Measurements from ENCODE around the gene CTAG1B.
A peak's percentile ranks its signal among the peaks of the same experiment; 100 is the strongest.
"Not testable (repeated sequence)": the region's sequence is repeated elsewhere in the genome, so short reads cannot be mapped to it uniquely, and the experiment has no call there.

The CTAG1B gene

DNA sequence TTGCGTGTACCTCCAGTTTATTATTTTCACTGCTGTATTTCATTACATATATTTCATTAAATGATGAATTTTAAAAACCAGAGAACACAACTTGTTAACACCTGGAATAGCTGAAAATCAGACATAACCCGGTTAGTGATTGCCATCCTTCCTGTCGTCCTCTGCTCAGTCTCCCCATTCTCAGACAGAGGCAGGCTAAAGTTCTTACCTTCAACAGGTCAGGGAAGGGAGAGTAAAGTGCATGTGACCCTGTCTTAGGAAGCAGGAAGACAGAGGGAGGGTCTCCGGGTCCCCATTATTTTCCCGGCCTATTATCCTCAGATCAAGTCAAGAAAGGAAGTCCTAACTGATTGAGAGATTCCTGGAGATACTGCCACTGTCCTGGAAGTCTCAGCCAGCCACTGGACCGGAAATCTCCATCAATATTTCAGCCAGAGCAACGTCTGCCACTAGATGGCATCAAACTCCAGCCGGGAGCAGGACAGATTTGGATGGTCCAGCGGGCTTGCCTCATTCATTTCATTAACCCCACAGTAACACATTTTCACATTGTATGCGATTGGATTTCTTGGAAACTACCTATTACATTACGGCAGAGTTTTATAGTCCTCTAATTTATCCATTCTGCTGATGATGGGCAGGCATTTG is 1.8 kb upstream of the CTAG1B start:
- not testable (repeated sequence) for DNase-seq

DNA sequence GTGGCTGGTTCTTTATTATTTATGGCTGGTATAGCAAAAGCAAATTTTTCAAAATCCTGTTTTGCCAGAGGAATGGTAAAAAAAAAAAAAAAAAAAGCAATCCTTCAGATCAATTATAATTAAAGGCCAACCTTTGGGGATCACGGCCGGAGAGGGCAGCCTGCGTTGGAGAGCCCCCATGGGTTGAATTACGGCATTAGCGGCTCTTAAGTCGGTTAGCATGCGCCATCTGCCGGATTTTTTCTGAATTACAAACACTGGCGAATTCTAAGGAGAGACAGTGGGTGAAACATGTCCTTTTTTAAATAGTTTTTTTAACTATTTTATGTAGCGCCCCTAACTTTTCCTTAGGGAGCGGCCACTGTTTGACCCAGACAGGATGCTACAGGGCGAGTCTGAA is 5.5 kb downstream of the CTAG1B start:
- not testable (repeated sequence) for DNase-seq

GRCh38 chrX:154611146-154611545 is 7.9 kb downstream of the CTAG1B start:
- not testable (repeated sequence) for DNase-seq

GRCh38 chrX:154608823-154609222 is 10.3 kb downstream of the CTAG1B start:
- not testable (repeated sequence) for DNase-seq

GRCh38 chrX:154607976-154608375 is 11.1 kb downstream of the CTAG1B start:
- not testable (repeated sequence) for DNase-seq

GRCh38 chrX:154607370-154607769 is 11.7 kb downstream of the CTAG1B start:
- DNase-seq = peak; percentile 2

DNA sequence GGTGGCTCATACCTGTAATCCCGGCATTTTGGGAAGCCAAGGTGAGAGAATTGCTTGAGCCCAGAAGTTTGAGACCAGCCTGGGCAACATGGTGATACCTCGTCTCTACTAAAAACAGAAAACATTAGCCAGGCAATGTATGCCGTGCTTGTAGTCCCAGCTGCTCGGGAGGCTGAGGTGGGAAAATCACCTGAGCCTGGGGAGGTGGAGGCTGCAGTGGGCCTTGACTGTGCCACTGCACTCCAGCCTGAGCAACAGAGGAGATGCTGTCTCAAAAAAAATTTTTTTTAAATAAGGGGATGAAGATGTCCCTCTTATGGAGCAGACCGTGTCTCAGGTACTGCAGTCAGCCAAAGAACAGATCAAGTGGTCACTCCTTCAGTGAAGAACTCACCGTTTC is 13.5 kb downstream of the CTAG1B start:
- no peak for DNase-seq

DNA sequence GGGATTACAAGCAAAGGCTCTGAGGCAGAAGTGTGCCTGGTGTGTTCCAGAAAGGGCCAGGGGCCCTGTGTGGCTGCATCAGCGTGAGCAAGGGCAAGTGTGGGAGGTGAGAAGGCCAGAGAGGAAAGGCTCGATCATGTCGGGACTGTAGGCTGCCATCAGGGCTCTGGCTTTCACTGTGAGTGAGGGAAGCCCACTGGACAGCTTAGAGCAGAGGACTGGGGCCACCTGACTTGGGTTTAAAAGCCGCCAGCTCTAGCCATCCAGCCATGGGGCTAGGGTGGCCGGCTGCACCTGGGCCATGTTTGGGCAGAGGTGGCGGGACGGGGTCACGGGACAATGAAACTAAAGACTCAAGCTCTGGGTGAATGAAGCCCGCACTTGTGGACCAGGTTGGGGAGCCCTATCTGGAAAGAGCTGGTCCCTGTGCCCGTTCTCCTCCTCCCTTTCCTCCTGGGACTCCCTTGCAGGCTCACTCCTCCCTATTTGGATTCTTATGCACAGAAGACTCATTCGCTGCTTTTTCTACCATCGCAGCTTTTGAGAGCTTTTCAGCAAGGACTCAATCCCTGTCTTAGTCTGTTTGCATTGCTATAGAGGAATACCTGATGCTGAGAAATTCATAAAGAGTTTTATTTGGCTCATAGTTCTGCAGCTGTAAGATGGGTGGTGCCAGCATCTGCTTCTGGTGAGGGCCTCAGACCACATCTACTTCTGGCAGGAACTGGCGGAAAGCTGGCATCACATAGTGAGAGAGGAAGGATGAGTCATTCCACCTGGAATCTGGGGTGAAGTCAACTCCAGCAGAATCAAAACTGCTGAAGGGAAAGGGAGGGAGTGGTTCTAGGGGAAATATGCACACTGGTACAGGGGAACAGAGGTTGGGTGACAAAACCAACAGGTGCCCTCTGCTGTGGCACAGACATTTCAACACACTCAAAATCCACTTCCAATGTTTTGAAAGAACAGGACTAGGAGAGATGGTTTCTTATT is 15.3 kb downstream of the CTAG1B start:
- no peak for DNase-seq

- DNase-seq = no peak
These were observed 16.2 kb downstream of the CTAG1B start for GRCh38 chrX:154602766-154603437.

- DNase-seq = no peak
These were observed 16.9 kb downstream of the CTAG1B start for GRCh38 chrX:154602226-154602625.

GRCh38 chrX:154600759-154601374 is 18.2 kb downstream of the CTAG1B start:
- DNase-seq = no peak

GRCh38 chrX:154599531-154599930 is 19.6 kb downstream of the CTAG1B start:
- DNase-seq = no peak

DNA sequence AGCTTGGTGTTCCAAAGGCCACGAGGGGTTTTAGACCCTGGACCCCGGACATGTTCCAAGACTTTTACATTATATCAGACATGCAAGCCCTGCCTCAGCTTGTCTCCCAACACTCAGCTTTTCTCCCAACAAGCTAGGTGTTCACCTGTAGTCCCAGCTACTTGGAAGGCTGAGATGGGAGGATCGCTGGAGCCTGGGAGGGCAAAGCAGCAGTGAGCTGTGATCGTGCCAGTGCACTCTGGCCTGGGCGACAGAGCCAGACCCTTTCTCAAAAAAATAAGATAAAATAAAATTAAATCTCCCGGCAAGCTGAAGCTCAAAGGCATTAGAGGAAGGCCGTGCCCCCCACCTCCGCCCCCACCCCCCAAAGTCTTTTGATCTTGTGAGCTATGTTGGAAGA is 20.4 kb downstream of the CTAG1B start:
- DNase-seq = no peak

GRCh38 chrX:154597221-154597620 is 21.9 kb downstream of the CTAG1B start:
- DNase-seq = no peak

GRCh38 chrX:154596290-154596929 is 22.7 kb downstream of the CTAG1B start:
- no peak for DNase-seq

DNA sequence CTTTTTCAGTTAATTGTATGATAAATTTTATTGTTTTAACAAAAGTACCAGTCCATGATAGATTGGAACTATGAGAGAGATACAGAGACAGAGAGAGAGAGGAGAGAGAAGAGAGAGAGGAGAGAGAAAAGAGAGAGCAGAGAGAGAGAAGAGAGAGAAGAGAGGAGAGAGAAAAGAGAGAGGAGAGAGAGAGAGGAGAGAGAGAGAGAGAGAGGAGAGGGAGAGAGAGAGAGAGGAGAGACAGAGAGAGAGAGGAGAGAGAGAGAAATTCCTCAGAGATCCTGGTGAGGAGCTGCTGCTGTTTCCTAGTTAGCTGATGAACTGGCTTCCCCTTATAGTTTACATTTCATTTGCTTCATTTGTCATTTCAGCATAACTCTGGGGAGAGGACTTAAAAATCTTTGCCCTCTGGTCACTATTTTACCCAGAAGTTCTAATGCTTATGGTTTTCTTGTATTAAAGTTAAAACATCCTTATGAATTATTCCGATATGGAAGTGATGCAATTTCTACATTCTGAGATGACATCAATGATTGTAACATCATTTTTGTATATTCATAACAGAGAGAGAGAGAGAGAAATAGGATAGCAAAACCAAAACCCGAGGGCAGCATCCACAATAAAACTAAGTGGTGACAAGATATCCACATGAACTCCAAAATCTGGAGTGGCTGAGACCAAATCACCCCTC is 23.4 kb downstream of the CTAG1B start:
- no peak for DNase-seq

DNA sequence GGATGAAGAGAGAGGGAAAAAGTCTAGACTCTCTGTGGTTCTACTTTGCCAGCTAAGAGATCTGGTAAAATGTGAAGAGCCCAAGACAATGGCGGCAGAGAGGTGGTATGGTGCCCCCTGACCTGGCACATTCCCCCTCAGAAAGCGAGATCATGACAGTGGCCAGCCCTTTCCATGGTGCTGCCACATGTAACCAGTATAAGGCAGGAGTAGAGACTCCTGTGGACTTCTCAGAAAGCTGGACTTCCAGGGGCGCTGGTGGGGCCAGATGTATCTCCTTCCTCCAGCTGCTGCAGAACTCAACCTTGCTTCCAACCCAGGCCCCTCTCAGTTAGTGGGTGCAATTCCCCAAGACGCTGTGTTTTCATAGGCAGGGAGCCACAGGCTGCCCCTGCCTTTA is 24.6 kb downstream of the CTAG1B start:
- DNase-seq = no peak

- no peak for DNase-seq
These were observed 25.9 kb downstream of the CTAG1B start for GRCh38 chrX:154593201-154593600.

GRCh38 chrX:154592505-154592904 is 26.6 kb downstream of the CTAG1B start:
- DNase-seq = no peak

- not testable (repeated sequence) for DNase-seq
These were observed 28.7 kb downstream of the CTAG1B start for GRCh38 chrX:154590415-154590814.

GRCh38 chrX:154584585-154585183 is 34.4 kb downstream of the CTAG1B start, which contains the start of gene CTAG1A:
TSS of gene CTAG1A (plus strand) at chrX:154585133. CDS start at chrX:154585207, 74 bp downstream.
- not testable (repeated sequence) for DNase-seq

All from NCI-H774 (cell line).